ENCODE measurements around the gene PAXX. TPM values are rescaled to one million over a fixed set of nuclear protein-coding genes. Genes with fewer than 3 reads are reported as not detected.

The PAXX gene
- total and polyA plus RNA-seq, 2 donors (not counting 1 experiment from before 2014, with no cell fraction given), result 74.8 to 167 TPM

GRCh38 chr9:137016436-137016835, 24.2 kb downstream of the PAXX start:
- Histone ChIP-seq H3K9ac (ENCODE audit: low read length) (no peak overlapping the region), H3K4me2 (replicated peaks; ENCODE audit: low read depth, low read length, poor library complexity, severe bottlenecking) (no peak overlapping the region), H3K27ac (ENCODE audit: low read length in 2 of 2) (no peak overlapping the region), H3K79me2 (ENCODE audit: control insufficient read depth, insufficient read depth, low read length) (no peaks in the 10 kb centered on the region), H3K4me1 (ENCODE audit: control insufficient read depth in 2 of 2, insufficient read depth in 2 of 2, low read length in 2 of 2) (no peaks in the 10 kb centered on the region), H4K20me1 (ENCODE audit: control insufficient read depth, insufficient read depth, low read length, poor library complexity, severe bottlenecking) (no peaks in the 10 kb centered on the region), H3K4me3 (ENCODE audit: control extremely low read depth in 1 of 5, extremely low read depth in 1 of 5, insufficient read depth in 1 of 5, low read depth in 2 of 5, low read length in 4 of 5) (no peak overlapping the region), H3K9me3 (ENCODE audit: control extremely low read depth in 1 of 3, control insufficient read depth in 2 of 3, insufficient read depth in 1 of 3, low read length in 2 of 3) (no peaks in the 10 kb centered on the region), H2AFZ (ENCODE audit: insufficient read depth, low read depth, low read length, poor library complexity, severe bottlenecking) (no peak overlapping the region), H3K27me3 (replicated peaks in 1 of 4; ENCODE audit: control extremely low read depth in 1 of 4, control insufficient read depth in 3 of 4, insufficient read depth in 4 of 4, low read length in 3 of 4) (no peaks in the 10 kb centered on the region), H3K36me3 (replicated peaks in 1 of 2; ENCODE audit: control extremely low read depth in 1 of 2, control insufficient read depth in 1 of 2, extremely low read depth in 1 of 2, insufficient read depth in 2 of 2, low read length in 1 of 2) (peaks cover 1 to 5% of the 10 kb centered on the region in 2 experiments)
- TF ChIP-seq EZH2 (IDR thresholded peaks at IDR 0.05; ENCODE audit: borderline replicate concordance, insufficient read depth, low read depth, low read length, poor library complexity, severe bottlenecking), result no peak
- no peaks in the 10 kb centered on the region for H3K4me1 Mint-ChIP-seq
- ChIA-PET CTCF (no interaction called here), POLR2A (no interaction called here)
- DNase-seq (no peak), ATAC-seq (ENCODE audit: low read depth) (no peak)
- H3K9me3 Mint-ChIP-seq (ENCODE audit: insufficient read depth), result no peaks in the 10 kb centered on the region
- H3K4me3 Mint-ChIP-seq, result no peak overlapping the region
- no peak overlapping the region for H3K27ac Mint-ChIP-seq
- H3K27me3 Mint-ChIP-seq, result no peaks in the 10 kb centered on the region
- WGBS (ENCODE audit: insufficient coverage), result 97% methylated on average over 16 of the region's 16 CpGs
- intact Hi-C loops (cut with micrococcal nuclease), result no loop called here

GRCh38 chr9:137017071-137017470, 24.8 kb downstream of the PAXX start:
- Histone ChIP-seq H3K9ac (ENCODE audit: low read length) (no peak overlapping the region), H3K79me2 (ENCODE audit: control insufficient read depth, insufficient read depth, low read length) (no peaks in the 10 kb centered on the region), H3K36me3 (replicated peaks in 1 of 2; ENCODE audit: control extremely low read depth in 1 of 2, control insufficient read depth in 1 of 2, extremely low read depth in 1 of 2, insufficient read depth in 2 of 2, low read length in 1 of 2) (peaks cover 0 to 5% of the 10 kb centered on the region in 2 experiments), H3K27ac (ENCODE audit: low read length in 2 of 2) (no peak overlapping the region), H4K20me1 (ENCODE audit: control insufficient read depth, insufficient read depth, low read length, poor library complexity, severe bottlenecking) (no peaks in the 10 kb centered on the region), H3K9me3 (ENCODE audit: control extremely low read depth in 1 of 3, control insufficient read depth in 2 of 3, insufficient read depth in 1 of 3, low read length in 2 of 3) (peaks cover 0 to 5% (median 0%) of the 10 kb centered on the region in 3 donors), H2AFZ (ENCODE audit: insufficient read depth, low read depth, low read length, poor library complexity, severe bottlenecking) (no peak overlapping the region), H3K27me3 (replicated peaks in 1 of 4; ENCODE audit: control extremely low read depth in 1 of 4, control insufficient read depth in 3 of 4, insufficient read depth in 4 of 4, low read length in 3 of 4) (no peaks in the 10 kb centered on the region), H3K4me2 (replicated peaks; ENCODE audit: low read depth, low read length, poor library complexity, severe bottlenecking) (no peak overlapping the region), H3K4me3 (ENCODE audit: control extremely low read depth in 1 of 5, extremely low read depth in 1 of 5, insufficient read depth in 1 of 5, low read depth in 2 of 5, low read length in 4 of 5) (no peak overlapping the region), H3K4me1 (ENCODE audit: control insufficient read depth in 2 of 2, insufficient read depth in 2 of 2, low read length in 2 of 2) (no peaks in the 10 kb centered on the region)
- Mint-ChIP-seq H3K9me3 (ENCODE audit: insufficient read depth) (no peaks in the 10 kb centered on the region), H3K27ac (no peak overlapping the region), H3K27me3 (no peaks in the 10 kb centered on the region), H3K4me3 (no peak overlapping the region), H3K4me1 (no peaks in the 10 kb centered on the region)
- 98% methylated on average over 28 of the region's 28 CpGs for WGBS (ENCODE audit: insufficient coverage)
- ChIA-PET POLR2A (interaction anchor here (0.7 kb wide), 1 partner anchor 16 kb away, joined by 4 read pairs; no protein-coding TSS in a partner anchor), CTCF (interaction anchor here (0.7 to 1.6 kb wide), 2 partner anchors 12 to 18 kb away, joined by 3 to 5 read pairs; no protein-coding TSS in a partner anchor)
- no peak for ATAC-seq (ENCODE audit: low read depth)
- DNase-seq, result no peak
- no peak for TF ChIP-seq EZH2 (IDR thresholded peaks at IDR 0.05; ENCODE audit: borderline replicate concordance, insufficient read depth, low read depth, low read length, poor library complexity, severe bottlenecking)
- intact Hi-C loops (cut with micrococcal nuclease), result no loop called here
